IMR-90 (cell line): ENCODE measurements around the gene SLC13A5.

ENCODE experiments used
- CEBPB ChIP-seq: IDR thresholded peaks from 2 replicates; pipeline ENCODE4 v1.6.1; 2012; ENCODE audit warnings: low read depth, low read length, improper control_type of control experiment
- CHD1 ChIP-seq: IDR thresholded peaks from 2 replicates; pipeline ENCODE4 v1.6.1; 2012; ENCODE audit warnings: low read depth, low read length, improper control_type of control experiment
- FOS ChIP-seq: fragments of 150-350 bp; IDR thresholded peaks from 2 replicates; pipeline ENCODE4 v1.6.1; 2016; ENCODE audit warnings: low read depth, low read length
- MAFK ChIP-seq: IDR thresholded peaks from 2 replicates; pipeline ENCODE4 v1.6.1; 2012; ENCODE audit warnings: low read depth, low read length, improper control_type of control experiment
- MAZ ChIP-seq: IDR thresholded peaks from 2 replicates; pipeline ENCODE4 v1.6.1; 2012; ENCODE audit warnings: low read depth, mild to moderate bottlenecking, low read length, improper control_type of control experiment, moderate library complexity, borderline replicate concordance
- MXI1 ChIP-seq: IDR thresholded peaks from 2 replicates; pipeline ENCODE4 v1.6.1; 2012; ENCODE audit warnings: low read depth, mild to moderate bottlenecking, low read length, moderate library complexity, borderline replicate concordance
- POLR2A ChIP-seq: IDR thresholded peaks from 2 replicates; pipeline ENCODE4 v1.6.1; 2012; ENCODE audit warnings: mild to moderate bottlenecking, low read depth, low read length
- RAD21 ChIP-seq: IDR thresholded peaks from 2 replicates; pipeline ENCODE4 v1.6.1; 2012; ENCODE audit warnings: low read length, improper control_type of control experiment
- RCOR1 ChIP-seq: IDR thresholded peaks from 2 replicates; pipeline ENCODE4 v1.6.1; 2012; ENCODE audit warnings: mild to moderate bottlenecking, low read length, improper control_type of control experiment; ENCODE audit not compliant: insufficient replicate concordance
- RFX5 ChIP-seq: IDR thresholded peaks from 2 replicates; pipeline ENCODE4 v1.8.0; 2012; ENCODE audit warnings: low read depth, mild to moderate bottlenecking, low read length, moderate library complexity
- USF2 ChIP-seq: fragments of 150-350 bp; IDR thresholded peaks from 2 replicates; pipeline ENCODE4 v1.6.1; 2017; ENCODE audit warnings: mild to moderate bottlenecking, antibody characterized with exemption, low read length, low read depth
- TF ChIP-seq, protein P1 (sequence below): conservative IDR thresholded peaks from 2 replicates; pipeline ENCODE4 v1.5.1; 2012; ENCODE audit warnings: mild to moderate bottlenecking, low read depth, low read length, improper control_type of control experiment
- TF ChIP-seq, protein P2 (sequence below): fragments of 150-350 bp; IDR thresholded peaks from 2 replicates; pipeline ENCODE4 v1.6.1; 2016; ENCODE audit warnings: low read depth, mild to moderate bottlenecking, low read length, moderate library complexity, borderline replicate concordance

DNA sequence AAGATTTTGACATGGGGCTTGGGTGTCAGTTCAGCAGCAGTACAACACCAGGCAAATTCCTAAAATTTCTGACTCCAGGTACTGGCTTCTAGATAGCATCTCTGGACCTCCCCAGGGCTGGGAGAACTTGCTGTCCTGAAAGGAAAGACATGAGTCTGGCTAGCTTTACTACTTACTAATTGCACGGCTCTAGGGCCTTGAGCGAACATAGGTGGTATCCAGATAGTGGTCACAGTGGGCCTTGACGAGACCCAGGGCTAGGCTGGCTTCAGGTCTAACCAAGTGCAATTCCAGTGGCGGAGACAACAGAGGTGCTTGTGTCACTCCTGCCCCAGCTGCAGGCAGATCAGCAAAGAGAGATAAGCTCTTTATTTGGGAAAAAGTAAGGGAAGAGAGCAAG lies 16.4 kb upstream of the SLC13A5 start:
- TF ChIP-seq CEBPB (no peak), POLR2A (no peak), MAZ (no peak), USF2 (no peak), FOS (no peak), RCOR1 (no peak), RAD21 (no peak), CHD1 (no peak), MAFK (no peak), RFX5 (no peak), MXI1 (no peak)
- TF ChIP-seq, protein P1, sequence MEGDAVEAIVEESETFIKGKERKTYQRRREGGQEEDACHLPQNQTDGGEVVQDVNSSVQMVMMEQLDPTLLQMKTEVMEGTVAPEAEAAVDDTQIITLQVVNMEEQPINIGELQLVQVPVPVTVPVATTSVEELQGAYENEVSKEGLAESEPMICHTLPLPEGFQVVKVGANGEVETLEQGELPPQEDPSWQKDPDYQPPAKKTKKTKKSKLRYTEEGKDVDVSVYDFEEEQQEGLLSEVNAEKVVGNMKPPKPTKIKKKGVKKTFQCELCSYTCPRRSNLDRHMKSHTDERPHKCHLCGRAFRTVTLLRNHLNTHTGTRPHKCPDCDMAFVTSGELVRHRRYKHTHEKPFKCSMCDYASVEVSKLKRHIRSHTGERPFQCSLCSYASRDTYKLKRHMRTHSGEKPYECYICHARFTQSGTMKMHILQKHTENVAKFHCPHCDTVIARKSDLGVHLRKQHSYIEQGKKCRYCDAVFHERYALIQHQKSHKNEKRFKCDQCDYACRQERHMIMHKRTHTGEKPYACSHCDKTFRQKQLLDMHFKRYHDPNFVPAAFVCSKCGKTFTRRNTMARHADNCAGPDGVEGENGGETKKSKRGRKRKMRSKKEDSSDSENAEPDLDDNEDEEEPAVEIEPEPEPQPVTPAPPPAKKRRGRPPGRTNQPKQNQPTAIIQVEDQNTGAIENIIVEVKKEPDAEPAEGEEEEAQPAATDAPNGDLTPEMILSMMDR, result no peak
- TF ChIP-seq, protein P2, sequence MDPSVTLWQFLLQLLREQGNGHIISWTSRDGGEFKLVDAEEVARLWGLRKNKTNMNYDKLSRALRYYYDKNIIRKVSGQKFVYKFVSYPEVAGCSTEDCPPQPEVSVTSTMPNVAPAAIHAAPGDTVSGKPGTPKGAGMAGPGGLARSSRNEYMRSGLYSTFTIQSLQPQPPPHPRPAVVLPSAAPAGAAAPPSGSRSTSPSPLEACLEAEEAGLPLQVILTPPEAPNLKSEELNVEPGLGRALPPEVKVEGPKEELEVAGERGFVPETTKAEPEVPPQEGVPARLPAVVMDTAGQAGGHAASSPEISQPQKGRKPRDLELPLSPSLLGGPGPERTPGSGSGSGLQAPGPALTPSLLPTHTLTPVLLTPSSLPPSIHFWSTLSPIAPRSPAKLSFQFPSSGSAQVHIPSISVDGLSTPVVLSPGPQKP, result no peak
